ENCODE data around the gene GALNT1. TPM values are rescaled to one million over a fixed set of nuclear protein-coding genes. Genes with fewer than 3 reads are reported as not detected.
A peak's percentile ranks its signal among the peaks of the same experiment; 100 is the strongest.
"Not testable (repeated sequence)": the region's sequence is repeated elsewhere in the genome, so short reads cannot be mapped to it uniquely, and the experiment has no call there.

The GALNT1 gene
- polyA plus RNA-seq (2014; cell fraction: cytosol; rRNA removed), result 32.5 and 39.0 TPM in 2 replicates
- 11.1 and 16.6 TPM in 2 replicates for polyA plus RNA-seq (2014; cell fraction: nucleus; rRNA removed)

DNA sequence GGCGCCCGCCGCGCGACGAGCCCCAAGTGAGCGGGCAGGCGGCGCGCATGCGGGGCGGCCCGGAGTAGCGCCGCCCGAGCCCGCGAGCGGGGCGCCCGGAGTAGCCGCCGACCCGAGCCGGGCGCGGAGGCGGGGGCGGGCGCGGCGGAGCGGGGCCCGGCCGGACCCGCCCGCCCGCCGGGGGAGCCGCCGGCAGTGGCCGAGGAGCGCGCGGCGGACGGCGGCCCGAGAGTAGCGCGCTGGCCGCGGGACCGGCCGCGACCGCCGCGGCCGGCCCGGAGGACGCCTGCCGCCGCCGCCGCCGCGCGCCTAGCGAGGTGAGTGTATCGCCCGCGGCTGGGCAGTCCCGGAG lies at the start of gene GALNT1:
Gene GALNT1 (plus strand): TSS at position 195 of the 352 bp plus-strand sequence. CDS start 72,923 bp downstream, outside the sequence.
- no peak for DNase-seq (ENCODE audit: low spot score)

DNA sequence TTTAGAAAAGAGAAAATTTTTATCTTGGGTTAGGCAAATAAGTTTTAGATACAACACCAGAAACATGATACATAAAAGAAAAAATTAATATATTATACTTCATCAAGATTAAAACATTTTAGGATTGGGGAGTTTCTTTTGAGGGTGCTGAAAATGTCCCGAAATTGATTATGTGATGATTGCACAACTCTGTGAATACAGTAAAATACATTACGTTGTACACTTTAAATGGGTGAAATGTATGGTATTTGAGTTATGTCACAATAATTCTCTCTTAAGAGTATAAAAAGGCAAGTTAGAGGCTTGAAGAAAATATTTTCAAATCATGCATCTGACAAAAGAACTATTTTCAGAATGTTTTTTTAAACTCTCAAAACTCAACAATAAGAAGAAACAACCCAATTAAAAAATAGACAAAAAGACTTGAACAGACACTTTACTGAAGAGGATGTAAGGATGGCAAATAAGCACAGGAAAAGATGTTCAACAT lies 47.6 kb upstream of the GALNT1 start:
- DNase-seq (ENCODE audit: low spot score), result no peak

GRCh38 chr18:35535297-35535696 lies 46.2 kb upstream of the GALNT1 start:
- no peak for DNase-seq (ENCODE audit: low spot score)

DNA sequence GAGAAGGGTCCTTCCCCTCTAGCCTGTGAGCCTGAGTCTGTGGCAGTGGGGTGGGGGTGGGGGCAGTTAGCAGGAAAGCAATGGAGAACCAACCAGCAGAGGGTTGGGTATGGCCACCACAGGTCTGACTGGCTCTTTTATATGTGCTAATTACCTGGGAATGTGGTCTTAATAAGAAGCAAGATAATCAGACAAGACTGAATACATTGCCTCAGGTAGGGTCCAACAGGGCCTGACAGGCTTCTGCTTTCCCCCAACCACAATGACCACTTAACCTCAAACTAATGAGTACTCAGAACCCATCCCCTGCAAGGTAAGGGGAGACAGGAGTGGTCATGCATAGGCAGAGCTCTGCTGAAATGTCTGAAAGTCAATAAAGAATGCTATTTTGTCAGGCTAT lies 39.2 kb upstream of the GALNT1 start:
- no peak for DNase-seq (ENCODE audit: low spot score)

GRCh38 chr18:35547008-35547605 lies 34.4 kb upstream of the GALNT1 start:
- no peak for DNase-seq (ENCODE audit: low spot score)

DNA sequence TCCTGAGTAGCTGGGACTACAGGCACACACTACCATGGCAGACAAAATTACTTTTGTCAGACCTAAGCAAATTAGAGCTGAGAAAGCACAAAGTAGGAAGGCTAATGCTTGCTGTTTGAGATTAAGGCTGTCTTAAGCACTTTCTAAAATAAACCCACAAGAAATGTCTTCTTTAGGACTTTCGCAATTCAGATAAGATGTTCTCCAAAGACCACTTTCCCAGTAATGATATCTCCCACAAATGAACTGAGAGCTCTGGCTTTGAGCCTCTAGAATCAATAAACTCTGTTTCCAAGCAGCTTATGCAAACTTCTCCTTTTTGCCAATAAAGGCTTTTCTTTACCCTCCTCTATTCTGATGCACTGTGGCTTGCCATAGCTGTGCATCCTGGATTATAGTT lies 32.0 kb upstream of the GALNT1 start:
- no peak for DNase-seq (ENCODE audit: low spot score)

DNA sequence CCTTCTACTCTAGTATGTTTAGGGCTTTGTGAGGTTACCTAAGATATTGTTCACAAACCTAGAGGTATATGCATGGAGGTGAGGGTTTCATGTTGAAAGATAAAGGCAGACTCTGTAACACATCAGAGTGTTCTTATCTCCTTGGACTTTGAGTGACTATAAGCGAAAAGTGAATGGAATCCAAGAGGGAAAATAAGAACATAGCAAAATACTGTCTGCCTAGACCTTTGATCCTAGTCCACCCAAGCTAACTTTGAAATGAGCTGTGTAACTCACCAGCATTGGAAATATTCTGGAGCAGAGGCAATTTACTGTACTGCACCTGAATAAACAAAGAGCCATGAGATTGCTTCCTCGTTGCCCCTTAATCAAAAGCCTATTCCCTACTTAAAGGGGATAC lies 28.2 kb upstream of the GALNT1 start:
- no peak for DNase-seq (ENCODE audit: low spot score)

GRCh38 chr18:35555538-35555937 lies 26.0 kb upstream of the GALNT1 start:
- not testable (repeated sequence) for DNase-seq (ENCODE audit: low spot score)

DNA sequence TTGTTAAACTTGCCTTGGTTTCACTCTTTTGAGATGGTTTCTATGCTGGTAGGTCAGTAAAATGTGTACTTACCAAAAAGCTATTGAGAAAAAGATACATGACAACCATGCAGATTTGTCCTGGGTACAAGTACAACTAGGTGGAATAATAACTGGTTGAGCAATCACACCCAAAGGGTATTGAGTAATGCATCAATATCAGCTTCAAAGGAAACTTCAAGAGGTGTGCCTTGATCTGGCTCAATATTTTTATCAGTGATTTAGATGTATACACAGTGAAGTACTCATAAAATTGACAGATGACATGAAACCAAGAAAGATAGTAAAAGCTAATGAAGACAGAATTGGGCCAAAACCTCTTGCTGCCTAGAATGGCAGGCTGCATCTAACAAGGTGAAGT lies 21.7 kb upstream of the GALNT1 start:
- no peak for DNase-seq (ENCODE audit: low spot score)

DNA sequence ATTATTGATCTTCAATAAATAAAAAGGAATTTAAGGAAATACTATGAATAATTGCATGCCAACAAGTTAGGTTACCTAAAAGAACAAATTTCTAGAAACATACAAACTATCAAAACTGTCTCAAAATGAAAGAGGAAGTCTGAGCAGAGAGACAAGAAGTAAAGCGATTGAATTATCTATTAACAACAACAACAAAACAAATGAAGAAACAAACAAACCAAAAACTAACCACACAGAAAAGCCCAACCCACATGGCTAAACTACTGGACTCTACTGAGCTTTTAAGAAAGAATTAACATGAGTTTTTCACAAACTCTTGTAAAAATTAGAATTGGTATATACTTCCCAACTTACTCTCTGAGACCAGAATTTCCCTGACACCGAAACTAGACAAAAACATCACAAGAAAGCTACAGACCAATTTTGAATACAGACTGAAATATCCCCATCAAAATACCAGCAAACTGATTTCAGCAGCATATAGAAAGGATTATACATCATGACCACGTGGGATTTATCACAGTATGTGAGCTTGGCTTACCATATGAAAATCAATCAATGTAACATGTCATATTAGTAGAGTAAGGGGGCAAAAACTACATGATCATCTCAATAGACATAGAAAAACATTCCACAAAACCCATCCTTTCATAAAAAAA lies 16.6 kb upstream of the GALNT1 start:
- DNase-seq (ENCODE audit: low spot score), result no peak

DNA sequence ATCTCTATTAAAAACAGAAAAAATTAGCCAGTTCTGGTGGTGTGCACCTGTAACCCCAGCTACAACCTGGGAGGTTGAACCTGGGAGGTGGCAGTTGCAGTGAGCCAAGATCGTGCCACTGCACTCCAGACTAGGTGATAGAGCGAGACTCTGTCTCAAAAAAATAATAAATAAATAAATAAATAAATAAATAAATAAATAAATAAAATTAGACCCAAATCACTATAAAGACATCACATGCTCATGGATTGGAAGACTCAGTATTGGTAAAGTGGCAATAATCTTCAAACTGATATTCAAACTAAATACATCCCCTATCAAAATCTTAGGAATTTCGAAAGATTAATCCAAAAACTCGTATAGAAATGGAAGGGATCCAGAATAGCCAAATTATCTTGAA lies 15.5 kb upstream of the GALNT1 start:
- DNase-seq (ENCODE audit: low spot score), result no peak

- DNase-seq (ENCODE audit: low spot score), result no peak
These were observed 11.4 kb upstream of the GALNT1 start for GRCh38 chr18:35570182-35570581.

DNA sequence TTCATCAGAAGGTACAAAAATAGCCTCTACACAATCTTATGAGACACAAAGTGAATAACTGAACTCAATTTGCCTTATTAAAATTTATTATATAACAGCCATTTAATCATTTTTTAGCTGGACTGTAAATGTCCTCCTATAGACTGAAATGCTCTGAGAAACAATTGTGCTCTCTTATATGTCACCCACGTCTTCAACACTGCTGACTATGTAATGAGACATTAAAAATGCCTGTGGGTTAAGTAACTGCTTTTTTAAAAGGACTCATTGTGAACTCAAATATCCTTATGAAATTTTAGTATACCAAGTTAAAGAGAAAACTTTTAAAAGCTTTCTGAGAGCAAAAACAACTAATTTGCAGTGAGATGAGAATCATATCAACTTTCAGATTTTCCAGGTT lies 10.4 kb upstream of the GALNT1 start:
- DNase-seq (ENCODE audit: low spot score), result no peak

DNA sequence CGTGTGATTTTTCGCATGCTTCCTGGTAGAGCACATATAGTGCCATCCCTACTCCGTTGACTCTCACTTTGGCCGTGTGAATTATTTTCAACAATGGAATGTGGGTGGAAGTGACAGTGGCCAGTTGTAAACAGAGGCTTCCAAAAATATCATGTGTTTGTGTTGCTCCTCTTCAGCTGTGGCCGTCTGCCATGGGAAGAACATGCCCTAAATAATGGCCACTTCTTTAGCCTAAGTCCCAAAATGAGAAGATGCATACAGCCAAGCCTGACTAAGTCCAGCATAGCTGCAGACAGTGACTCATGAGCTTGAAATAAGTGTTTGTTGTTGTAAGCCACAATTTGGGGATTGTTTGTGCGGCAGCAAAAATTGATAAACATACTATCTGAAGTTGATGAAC lies 8.9 kb upstream of the GALNT1 start:
- DNase-seq (ENCODE audit: low spot score), result no peak

DNA sequence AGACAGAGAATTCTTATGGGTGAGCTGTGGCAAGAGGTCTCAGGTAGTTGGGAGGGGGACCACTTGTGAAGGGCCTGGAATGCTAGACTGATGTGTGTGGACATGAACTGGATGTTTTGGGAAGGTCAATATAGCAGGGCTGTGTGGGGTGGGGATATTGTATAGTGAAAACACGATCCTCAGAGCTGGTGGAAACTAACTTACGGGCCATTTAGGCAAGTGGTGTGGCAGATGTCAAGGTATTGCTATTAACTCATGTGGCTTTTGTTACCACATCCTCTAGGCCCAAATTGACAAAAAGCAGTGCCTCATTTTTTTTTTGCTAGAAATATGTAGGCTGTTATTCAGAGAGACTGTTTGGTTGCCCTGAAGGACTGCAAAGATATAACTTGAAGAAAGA lies 8.0 kb upstream of the GALNT1 start:
- DNase-seq (ENCODE audit: low spot score), result no peak

- DNase-seq (ENCODE audit: low spot score), result not testable (repeated sequence)
These were observed 5.2 kb upstream of the GALNT1 start for GRCh38 chr18:35576240-35576845.

- DNase-seq (ENCODE audit: low spot score), result no peak
These were observed 4.3 kb upstream of the GALNT1 start for GRCh38 chr18:35577045-35577848.

DNA sequence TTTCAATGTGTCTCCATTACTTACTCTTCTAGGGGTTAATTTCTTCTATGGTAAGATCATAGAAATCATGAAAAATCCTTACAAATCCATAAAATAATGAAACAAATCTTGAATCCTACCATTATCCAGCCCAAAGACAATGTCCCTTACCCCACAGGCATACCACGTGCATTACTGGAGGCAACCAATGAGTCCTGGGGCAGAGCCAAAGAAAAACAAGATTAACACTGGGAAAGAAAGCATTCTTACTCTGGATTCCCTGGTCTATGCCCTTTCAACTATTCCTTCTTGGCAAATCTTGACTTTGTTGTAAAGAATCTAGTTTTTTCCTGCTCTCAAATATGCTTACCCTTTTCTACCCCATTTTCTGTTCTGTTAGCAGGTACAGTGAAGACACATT lies 3.1 kb upstream of the GALNT1 start:
- DNase-seq (ENCODE audit: low spot score), result no peak

DNA sequence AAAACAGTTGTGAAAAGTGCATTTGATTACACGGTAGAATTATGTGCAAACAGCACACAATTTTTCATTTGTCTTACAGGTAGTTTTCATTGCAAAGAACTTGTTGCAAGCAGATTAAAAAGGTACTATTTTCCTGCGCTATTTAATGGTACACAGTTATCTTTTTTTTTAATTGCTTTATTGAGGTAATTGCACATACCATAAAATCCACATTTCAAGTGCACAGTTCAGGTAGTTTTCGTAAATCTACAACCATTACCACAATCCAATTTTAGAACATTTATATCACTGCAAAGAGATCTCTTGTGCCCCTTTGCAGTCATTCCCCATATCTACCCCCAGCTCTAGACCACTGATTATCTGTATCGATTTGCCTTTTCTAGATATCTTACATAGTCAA lies 2.6 kb upstream of the GALNT1 start:
- no peak for DNase-seq (ENCODE audit: low spot score)

GRCh38 chr18:35580701-35581539 lies 620 bp upstream of the GALNT1 start:
- peak; percentile 50 for DNase-seq (ENCODE audit: low spot score)
